ENCODE results near the gene KCNK6.

Gene KCNK6

DNA sequence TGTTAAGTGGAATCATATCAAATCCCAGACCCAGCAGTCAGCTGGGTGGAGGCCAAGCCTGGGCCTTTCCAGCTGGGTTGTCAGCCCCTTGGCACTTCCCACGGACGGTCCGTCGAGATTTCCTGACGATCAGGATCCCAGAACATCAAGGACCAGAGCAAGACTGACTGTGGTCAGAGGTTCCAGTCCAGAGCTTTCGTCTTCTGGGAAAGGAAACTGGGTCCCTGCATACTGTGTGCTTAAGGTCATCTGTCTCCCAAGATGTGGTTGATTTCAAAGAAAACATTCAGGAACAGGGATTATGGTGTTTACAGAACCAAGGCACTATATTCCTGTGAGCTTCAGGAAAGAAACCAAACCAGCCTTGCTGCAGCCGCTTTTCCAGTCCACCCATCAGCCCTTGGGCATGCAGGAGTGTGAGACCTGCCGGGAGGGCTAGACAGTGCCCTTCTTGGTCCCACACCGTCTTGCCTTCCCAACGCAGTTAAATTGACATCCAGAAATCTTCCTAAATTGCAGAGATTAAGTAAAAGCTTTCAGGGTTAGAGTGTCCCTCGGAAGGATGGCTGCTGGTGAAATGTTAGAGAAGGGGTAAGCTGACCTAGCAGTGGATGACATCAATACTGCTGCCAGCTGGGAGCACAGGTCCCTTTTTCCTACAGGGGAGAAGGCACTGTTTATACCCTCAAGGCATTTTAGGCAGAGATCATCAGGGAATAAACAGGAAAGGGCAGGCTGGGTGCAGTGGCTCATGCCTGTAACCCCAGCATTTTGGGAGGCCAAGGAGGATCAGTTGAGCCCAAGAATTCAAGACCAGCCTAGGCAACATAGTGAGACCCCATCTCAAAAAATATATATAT, 20.6 kb upstream of the KCNK6 start:
- no peak for DNase-seq (ENCODE audit: low read depth in 3 of 3)

DNA sequence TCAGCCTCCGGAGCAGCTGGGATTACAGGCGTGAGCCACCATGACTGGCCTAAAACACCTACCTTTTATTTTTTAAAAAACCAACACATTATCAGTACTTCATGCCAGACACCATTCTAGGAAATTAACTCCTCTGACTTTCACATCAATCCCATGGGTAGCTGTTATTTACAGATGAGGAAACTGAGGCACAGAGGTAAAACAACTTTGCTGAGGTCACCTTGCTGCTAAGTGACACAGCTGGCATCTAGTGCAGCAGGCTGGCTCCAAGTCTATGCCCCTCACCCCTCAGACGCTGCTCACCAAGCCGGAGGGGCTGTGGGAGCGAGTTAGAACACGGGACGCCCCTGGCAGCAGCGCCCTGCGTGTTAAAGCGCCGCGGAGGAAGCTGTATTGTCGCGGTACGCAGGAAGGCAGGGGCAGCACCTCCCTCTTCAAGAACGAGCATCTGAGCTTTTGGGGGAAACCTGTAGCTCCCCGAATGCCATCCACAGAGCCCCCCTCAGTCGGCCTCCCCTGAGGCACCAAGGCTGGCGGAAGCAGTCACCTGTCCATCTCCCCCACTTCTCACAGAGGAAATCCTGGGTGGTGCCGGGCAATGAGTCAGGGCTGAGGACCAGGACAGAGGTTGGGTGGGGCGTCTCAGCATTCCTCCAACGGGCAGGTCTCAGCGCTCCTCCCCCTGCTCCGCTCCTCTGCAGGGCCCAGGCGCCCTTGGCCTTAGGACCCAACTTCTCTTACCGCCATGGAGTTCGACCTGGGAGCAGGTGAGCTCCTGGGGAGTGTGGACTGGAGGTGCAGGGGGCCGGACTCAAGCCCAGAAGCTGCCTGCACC, 15.9 kb upstream of the KCNK6 start, which contains the start of gene C19orf33:
Gene C19orf33 (plus strand): TSS at position 735 of the 835 bp plus-strand sequence. CDS start 11 bp downstream, at position 746.
- no peak for DNase-seq (ENCODE audit: low read depth in 3 of 3)

GRCh38 chr19:38304352-38304865, 15.2 kb upstream of the KCNK6 start:
- no peak for DNase-seq (ENCODE audit: low read depth in 3 of 3)

- DNase-seq (ENCODE audit: low read depth in 3 of 3): no peak
Measured at GRCh38 chr19:38304866-38305429, 14.7 kb upstream of the KCNK6 start.

DNA sequence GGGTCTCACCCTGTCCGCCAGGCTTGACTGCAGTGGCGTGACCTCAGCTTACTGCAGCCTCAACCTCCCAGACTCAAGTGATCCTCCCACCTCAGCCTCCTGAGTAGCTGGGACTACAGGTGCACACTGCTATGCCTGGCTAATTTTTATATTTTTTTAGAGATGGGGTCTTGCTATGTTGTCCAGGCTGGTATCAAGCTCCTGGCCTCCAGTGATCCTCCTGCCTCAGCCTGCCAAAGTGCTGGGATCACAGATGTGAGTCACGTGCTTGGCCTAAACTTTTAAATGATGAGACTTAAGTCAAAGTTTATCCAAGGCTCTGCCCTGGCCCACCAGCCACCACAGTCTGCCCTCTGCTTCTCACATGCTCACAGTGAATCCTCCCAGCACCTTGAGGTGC, 13.4 kb upstream of the KCNK6 start:
- DNase-seq (ENCODE audit: low read depth in 3 of 3): no peak

- no peak for DNase-seq (ENCODE audit: low read depth in 3 of 3)
Measured at GRCh38 chr19:38307076-38307475, 12.6 kb upstream of the KCNK6 start.

DNA sequence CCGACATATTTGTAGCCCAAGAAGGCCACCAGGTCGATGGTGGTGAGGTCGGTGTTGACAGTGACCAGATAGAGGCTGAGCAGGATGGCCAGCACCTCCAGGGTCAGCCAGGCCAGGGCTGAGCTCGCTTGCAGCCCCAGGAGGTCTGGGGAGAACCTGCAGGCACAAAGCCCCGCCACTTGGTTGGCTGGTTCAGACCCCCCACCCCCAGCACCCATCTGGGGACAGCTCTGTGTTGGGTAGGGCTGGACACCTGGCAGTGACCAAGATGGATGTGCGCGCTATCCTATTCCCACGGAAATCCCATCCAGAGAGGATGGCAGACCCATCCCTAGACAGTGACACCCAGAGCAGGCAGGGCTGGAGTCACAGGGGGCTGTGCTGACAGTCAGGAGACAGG, 12.0 kb upstream of the KCNK6 start:
- no peak for DNase-seq (ENCODE audit: low read depth in 3 of 3)

DNA sequence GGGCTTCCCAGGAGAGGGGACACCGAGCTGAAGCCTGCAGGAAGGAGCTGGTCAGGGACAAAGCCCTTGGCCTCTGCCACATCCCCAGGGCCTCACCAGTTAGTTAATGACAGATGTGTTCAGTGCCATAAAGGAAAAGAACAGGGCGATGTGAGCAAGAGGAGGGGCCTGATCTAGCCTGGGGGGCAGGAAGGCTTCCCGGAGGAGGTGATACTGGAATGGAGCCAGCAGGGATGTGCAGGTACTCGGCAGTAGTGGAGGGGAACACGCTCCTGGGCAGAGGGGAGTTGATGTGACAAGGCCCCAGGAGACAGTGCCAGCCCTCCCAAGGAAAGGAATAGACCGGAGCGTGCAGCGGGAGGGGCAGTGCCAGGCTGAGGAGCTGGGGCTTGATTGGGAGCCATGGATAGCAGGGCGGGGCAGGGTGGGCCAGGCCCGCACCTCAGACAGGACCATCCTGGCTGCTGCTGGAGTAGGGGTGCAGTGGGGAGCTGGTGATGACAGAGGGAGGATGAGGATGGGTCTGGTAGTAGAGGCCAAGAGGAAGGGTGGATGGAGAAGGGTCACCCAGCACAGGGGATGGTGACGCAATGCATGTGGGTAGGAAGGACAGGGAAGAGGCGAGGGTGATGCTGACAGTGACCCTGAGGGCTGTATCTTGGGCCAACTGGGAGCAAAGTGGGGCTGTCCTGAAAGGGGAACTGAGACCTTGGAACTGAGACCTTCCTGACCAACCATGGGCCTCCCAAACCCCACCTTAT, 11.5 kb upstream of the KCNK6 start:
- no peak for DNase-seq (ENCODE audit: low read depth in 3 of 3)

GRCh38 chr19:38308926-38309614, 10.6 kb upstream of the KCNK6 start:
- DNase-seq (ENCODE audit: low read depth in 3 of 3): no peak

GRCh38 chr19:38309615-38310278, 9.9 kb upstream of the KCNK6 start:
- DNase-seq (ENCODE audit: low read depth in 3 of 3): no peak

DNA sequence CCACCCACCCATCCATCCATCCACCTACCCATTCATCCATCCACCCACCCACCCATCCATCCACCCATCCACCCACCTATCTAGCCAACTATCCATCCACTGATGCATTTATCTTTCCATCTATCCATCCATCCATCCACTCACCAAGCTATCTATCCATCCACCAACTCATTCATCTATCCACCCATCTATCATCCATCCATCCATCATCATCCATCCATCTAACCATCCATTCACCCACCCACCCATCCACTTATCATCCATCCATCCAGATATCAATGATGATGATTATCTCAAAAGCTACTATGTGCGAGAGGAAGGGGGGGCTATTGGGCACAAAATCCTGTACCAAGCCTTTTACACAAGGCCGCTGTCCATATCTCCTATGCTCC, 9.4 kb upstream of the KCNK6 start:
- no peak for DNase-seq (ENCODE audit: low read depth in 3 of 3)

DNA sequence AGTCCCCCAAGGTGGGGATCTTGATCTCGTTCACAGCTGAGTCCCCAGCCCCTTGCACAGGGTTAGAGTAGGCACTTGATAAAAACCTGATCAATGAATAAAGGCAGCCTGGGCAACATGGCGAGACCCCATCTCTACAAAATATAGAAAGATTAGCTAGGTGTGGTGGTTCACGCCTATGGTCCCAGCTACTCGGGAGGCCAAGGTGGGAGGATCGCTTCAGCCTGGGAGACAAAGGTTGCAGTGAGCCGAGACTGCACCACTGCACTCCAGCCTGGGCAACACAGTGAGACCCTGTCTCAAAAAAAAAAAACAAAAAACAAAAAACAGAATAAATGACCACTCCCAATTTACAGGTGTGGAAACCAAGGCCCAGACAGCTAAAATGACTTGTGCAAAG, 8.7 kb upstream of the KCNK6 start:
- no peak for DNase-seq (ENCODE audit: low read depth in 3 of 3)

- DNase-seq (ENCODE audit: low read depth in 3 of 3): peak; percentile 91 to 94 (median 94)
Measured at GRCh38 chr19:38315657-38316476, 3.8 kb upstream of the KCNK6 start, which contains the start of gene YIF1B. Gene YIF1B, minus strand, starts transcription at chr19:38315947. Its CDS starts 30 bp downstream, at chr19:38315917.

DNA sequence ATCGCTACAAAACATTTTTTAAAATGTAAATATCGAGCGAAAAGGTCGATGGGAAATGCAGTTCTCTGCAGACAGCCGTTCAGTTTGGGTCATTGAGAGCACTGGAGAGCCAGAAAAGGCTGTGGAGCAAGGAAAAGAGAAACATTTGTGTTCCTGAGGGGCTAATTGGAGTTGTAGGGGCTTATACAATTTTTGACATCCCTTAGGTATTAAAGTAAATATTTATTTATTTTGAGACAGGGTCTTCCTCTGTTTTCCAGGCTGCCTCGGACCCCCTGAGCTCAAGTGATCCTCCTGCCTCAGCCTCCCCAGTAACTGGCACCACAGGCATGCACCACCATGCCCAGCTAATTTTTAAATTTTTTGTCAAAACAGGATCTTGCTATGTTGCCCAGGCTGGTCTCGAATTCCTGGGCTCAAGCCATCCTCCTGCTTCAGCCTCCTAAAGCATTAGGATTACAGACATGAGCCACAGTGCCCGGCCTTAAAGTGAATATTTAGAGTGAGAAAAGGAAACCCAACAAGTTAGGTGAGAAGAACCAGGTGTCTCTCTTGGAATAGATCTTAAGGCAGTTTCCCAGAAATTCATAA, 3.1 kb upstream of the KCNK6 start:
- DNase-seq (ENCODE audit: low read depth in 3 of 3): no peak

- no peak for DNase-seq (ENCODE audit: low read depth in 3 of 3)
Measured at GRCh38 chr19:38317104-38317612, 2.5 kb upstream of the KCNK6 start.

- DNase-seq (ENCODE audit: low read depth in 3 of 3): no peak
Measured at GRCh38 chr19:38318660-38319059, 985 bp upstream of the KCNK6 start.

DNA sequence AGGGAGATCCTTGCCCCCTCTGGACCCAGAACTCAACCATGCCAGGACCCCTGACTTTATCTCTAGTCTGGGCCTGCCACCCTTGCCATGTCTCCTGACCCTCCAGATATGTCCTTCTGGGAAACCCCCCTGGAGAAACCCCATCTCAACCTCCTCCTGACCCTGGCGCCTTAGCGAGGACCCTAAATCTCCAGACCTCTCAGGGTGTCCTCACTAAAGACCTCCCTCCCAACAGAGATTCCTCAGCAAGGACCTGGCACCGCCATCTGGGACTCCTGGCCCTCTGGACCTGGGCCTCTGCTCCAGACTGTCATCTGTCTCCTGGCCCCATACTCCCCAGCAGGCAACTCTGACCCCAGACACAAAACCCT, 1.3 kb downstream of the KCNK6 start:
- DNase-seq (ENCODE audit: low read depth in 3 of 3): no peak

DNA sequence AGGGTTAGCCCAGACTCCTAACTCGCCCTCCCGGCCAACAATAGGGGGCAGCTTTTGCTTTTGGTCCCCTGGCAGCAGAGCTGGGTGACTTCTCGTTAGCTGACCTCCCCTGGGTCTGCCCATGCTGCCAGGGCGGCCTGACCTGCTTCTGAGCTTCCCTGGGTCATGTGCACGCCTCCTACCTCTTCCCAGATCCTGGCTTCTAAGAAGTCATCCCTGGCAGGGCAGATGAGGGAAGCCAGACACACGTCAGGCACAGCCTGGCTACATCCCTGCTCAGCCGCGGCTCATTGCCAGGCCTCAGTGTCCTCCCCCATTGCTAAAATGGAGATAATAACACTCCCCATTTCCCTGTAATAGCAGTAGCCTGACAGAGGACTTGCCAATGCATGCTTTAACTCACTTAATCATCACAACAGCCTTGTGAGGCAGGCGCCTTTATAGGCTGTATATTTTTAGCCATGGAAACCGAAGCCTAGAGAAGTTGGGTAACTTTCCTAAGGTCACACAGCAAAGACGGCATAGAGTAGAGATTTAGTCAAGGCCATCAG, 2.1 kb downstream of the KCNK6 start:
- no peak for DNase-seq (ENCODE audit: low read depth in 3 of 3)
